ENCODE data around the gene TMPRSS11F. TPM values are rescaled to one million over a fixed set of nuclear protein-coding genes. Genes with fewer than 3 reads are reported as not detected.

Gene TMPRSS11F
- total RNA-seq, 1 donor from 2014 or later, result 0.27 TPM

DNA sequence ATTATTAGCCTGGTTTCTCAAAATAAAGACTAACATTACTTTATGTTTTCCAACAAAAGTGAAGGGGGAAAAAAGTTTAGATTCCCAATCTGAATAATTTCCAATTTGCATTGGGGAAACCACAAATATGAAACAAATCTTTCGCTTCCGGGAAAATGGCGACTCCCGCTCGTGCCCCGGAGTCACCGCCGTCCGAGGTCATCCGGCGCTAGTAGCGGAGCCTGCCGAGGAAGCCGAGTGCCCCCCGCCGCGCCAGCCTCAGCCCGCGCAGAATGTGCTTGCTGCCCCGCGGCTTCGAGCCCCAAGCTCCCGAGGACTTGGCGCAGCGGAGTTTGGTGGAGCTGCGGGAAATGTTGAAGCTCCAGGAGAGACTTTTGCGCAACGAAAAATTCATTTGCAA lies 91.4 kb downstream of the TMPRSS11F start:
- Mint-ChIP-seq H3K27me3 (ENCODE audit: low read depth, unreplicated experiment) (no peaks in the 10 kb centered on the region), H3K9me3 (ENCODE audit: unreplicated experiment) (no peaks in the 10 kb centered on the region), H3K36me3 (ENCODE audit: low read depth, unreplicated experiment) (no peaks in the 10 kb centered on the region), H3K4me1 (ENCODE audit: low read depth, unreplicated experiment) (no peaks in the 10 kb centered on the region), H3K27ac (ENCODE audit: unreplicated experiment) (no peak overlapping the region), H3K4me3 (ENCODE audit: unreplicated experiment) (no peak overlapping the region)
- H2AFZ ChIP-seq (ENCODE audit: low read depth, low read length), result no peak overlapping the region
- H3K9me3 ChIP-seq (ENCODE audit: insufficient read depth, low read depth, low read length), result no peaks in the 10 kb centered on the region
- H3K79me2 ChIP-seq (ENCODE audit: insufficient read depth, low read length), result no peaks in the 10 kb centered on the region
- H3K4me3 ChIP-seq (ENCODE audit: insufficient read depth, low read depth, low read length), result no peak overlapping the region
- H3K9ac ChIP-seq (ENCODE audit: low read length), result no peak overlapping the region
- no peaks in the 10 kb centered on the region for H4K20me1 ChIP-seq (ENCODE audit: insufficient read depth, low read length)
- H3K4me1 ChIP-seq (ENCODE audit: insufficient read depth, low read length), result no peaks in the 10 kb centered on the region
- H3K4me2 ChIP-seq (ENCODE audit: low read length), result no peak overlapping the region
- H3K36me3 ChIP-seq (ENCODE audit: insufficient read depth, low read length), result no peaks in the 10 kb centered on the region
- no peak for DNase-seq (ENCODE audit: low read depth)
- H3K27ac ChIP-seq (ENCODE audit: low read depth, low read length), result no peak overlapping the region
- no peaks in the 10 kb centered on the region for H3K27me3 ChIP-seq (ENCODE audit: insufficient read depth, low read length)
- TF ChIP-seq, protein P1, sequence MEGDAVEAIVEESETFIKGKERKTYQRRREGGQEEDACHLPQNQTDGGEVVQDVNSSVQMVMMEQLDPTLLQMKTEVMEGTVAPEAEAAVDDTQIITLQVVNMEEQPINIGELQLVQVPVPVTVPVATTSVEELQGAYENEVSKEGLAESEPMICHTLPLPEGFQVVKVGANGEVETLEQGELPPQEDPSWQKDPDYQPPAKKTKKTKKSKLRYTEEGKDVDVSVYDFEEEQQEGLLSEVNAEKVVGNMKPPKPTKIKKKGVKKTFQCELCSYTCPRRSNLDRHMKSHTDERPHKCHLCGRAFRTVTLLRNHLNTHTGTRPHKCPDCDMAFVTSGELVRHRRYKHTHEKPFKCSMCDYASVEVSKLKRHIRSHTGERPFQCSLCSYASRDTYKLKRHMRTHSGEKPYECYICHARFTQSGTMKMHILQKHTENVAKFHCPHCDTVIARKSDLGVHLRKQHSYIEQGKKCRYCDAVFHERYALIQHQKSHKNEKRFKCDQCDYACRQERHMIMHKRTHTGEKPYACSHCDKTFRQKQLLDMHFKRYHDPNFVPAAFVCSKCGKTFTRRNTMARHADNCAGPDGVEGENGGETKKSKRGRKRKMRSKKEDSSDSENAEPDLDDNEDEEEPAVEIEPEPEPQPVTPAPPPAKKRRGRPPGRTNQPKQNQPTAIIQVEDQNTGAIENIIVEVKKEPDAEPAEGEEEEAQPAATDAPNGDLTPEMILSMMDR (IDR thresholded peaks at IDR 0.05; ENCODE audit: insufficient read depth, low read depth, low read length), result no peak
- no peak for TF ChIP-seq EZH2 (IDR thresholded peaks at IDR 0.05; ENCODE audit: insufficient read depth, low read length)
- FAIRE-seq, result no peak

DNA sequence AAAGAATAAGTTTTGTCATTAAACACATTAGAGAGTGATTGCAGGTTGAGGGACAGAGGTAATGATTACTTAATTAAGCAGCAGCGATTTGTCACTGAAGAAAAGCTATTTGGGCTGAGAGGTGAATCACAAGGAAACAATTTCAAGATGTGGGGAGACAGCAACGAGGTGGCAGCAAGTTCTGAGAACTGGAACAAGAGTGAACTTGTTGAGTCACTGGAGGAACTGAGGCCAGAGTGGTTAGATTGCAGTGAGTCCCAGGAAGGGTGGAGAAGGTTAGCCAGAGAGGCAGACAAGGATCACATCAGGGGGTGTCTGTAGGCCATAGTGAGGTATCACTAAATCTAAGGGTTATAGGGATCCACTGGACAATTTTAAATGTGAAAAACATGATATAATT lies 108.5 kb downstream of the TMPRSS11F start:
- no peaks in the 10 kb centered on the region for H3K36me3 Mint-ChIP-seq (ENCODE audit: low read depth, unreplicated experiment)

DNA sequence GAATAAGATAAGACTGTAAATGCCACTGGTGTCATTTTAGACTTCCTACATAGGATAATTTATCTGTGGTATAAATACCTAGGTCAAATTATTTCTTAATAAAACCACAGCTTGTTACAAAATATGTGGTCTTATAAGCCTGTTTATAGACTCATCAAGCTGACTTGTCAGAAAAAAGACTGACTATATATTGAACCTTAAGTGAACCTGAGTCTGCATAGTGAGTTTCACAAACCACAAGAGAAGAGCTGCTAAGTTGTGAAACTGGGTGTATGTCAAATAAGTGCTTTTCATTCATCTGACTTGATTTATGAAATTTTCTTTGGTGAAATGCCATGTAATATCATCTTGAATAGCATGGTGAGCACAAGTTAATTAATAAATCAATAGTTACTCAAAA lies 118.0 kb downstream of the TMPRSS11F start:
- H3K36me3 Mint-ChIP-seq (ENCODE audit: low read depth, unreplicated experiment), result no peaks in the 10 kb centered on the region
- H3K79me2 ChIP-seq (ENCODE audit: insufficient read depth, low read length), result no peaks in the 10 kb centered on the region
- FAIRE-seq (no peak), DNase-seq (ENCODE audit: low read depth) (peak; percentile 33)
- no peaks in the 10 kb centered on the region for H3K27me3 ChIP-seq (ENCODE audit: insufficient read depth, low read length)
- H3K4me3 ChIP-seq (ENCODE audit: insufficient read depth, low read depth, low read length), result no peak overlapping the region
- no peak overlapping the region for H3K27ac ChIP-seq (ENCODE audit: low read depth, low read length)
- H3K27me3 Mint-ChIP-seq (ENCODE audit: low read depth, unreplicated experiment), result no peaks in the 10 kb centered on the region
- no peaks in the 10 kb centered on the region for H4K20me1 ChIP-seq (ENCODE audit: insufficient read depth, low read length)
- no peak overlapping the region for H3K4me3 Mint-ChIP-seq (ENCODE audit: unreplicated experiment)
- H3K4me1 ChIP-seq (ENCODE audit: insufficient read depth, low read length), result no peaks in the 10 kb centered on the region
- TF ChIP-seq, protein P1 (IDR thresholded peaks at IDR 0.05; ENCODE audit: insufficient read depth, low read depth, low read length), result no peak
- TF ChIP-seq EZH2 (IDR thresholded peaks at IDR 0.05; ENCODE audit: insufficient read depth, low read length), result no peak
- no peak overlapping the region for H2AFZ ChIP-seq (ENCODE audit: low read depth, low read length)
- no peaks in the 10 kb centered on the region for H3K36me3 ChIP-seq (ENCODE audit: insufficient read depth, low read length)
- no peak overlapping the region for H3K27ac Mint-ChIP-seq (ENCODE audit: unreplicated experiment)
- no peaks in the 10 kb centered on the region for H3K9me3 Mint-ChIP-seq (ENCODE audit: unreplicated experiment)
- no peaks in the 10 kb centered on the region for H3K4me1 Mint-ChIP-seq (ENCODE audit: low read depth, unreplicated experiment)
- H3K9me3 ChIP-seq (ENCODE audit: insufficient read depth, low read depth, low read length), result no peaks in the 10 kb centered on the region
- H3K4me2 ChIP-seq (ENCODE audit: low read length), result no peak overlapping the region
- no peak overlapping the region for H3K9ac ChIP-seq (ENCODE audit: low read length)

More for the DNA sequence above, 108.5 kb downstream of the TMPRSS11F start:
- H2AFZ ChIP-seq (ENCODE audit: low read depth, low read length), result no peak overlapping the region
- Mint-ChIP-seq H3K27me3 (ENCODE audit: low read depth, unreplicated experiment) (no peaks in the 10 kb centered on the region), H3K9me3 (ENCODE audit: unreplicated experiment) (peaks cover 2% of the 10 kb centered on the region), H3K27ac (ENCODE audit: unreplicated experiment) (peak overlapping the region; percentile 35), H3K4me1 (ENCODE audit: low read depth, unreplicated experiment) (peaks cover 8% of the 10 kb centered on the region), H3K4me3 (ENCODE audit: unreplicated experiment) (no peak overlapping the region)
- H3K27me3 ChIP-seq (ENCODE audit: insufficient read depth, low read length), result no peaks in the 10 kb centered on the region
- H3K79me2 ChIP-seq (ENCODE audit: insufficient read depth, low read length), result no peaks in the 10 kb centered on the region
- peak overlapping the region; percentile 14 for H3K4me2 ChIP-seq (ENCODE audit: low read length)
- H3K9me3 ChIP-seq (ENCODE audit: insufficient read depth, low read depth, low read length), result no peaks in the 10 kb centered on the region
- no peak for FAIRE-seq
- peak; percentile 83 for DNase-seq (ENCODE audit: low read depth)
- H3K27ac ChIP-seq (ENCODE audit: low read depth, low read length), result no peak overlapping the region
- H3K4me1 ChIP-seq (ENCODE audit: insufficient read depth, low read length), result no peaks in the 10 kb centered on the region
- no peak for TF ChIP-seq EZH2 (IDR thresholded peaks at IDR 0.05; ENCODE audit: insufficient read depth, low read length)
- TF ChIP-seq, protein P1 (IDR thresholded peaks at IDR 0.05; ENCODE audit: insufficient read depth, low read depth, low read length), result no peak
- no peak overlapping the region for H3K9ac ChIP-seq (ENCODE audit: low read length)
- H3K4me3 ChIP-seq (ENCODE audit: insufficient read depth, low read depth, low read length), result no peak overlapping the region
- no peaks in the 10 kb centered on the region for H4K20me1 ChIP-seq (ENCODE audit: insufficient read depth, low read length)
- H3K36me3 ChIP-seq (ENCODE audit: insufficient read depth, low read length), result no peaks in the 10 kb centered on the region

Other genes with a start within 250 kb of the TMPRSS11F start
- gene TMPRSS11D, start 245.9 kb downstream of the TMPRSS11F start, total RNA-seq, result not detected in 2 replicates
- gene TMPRSS11A, start 166.4 kb downstream of the TMPRSS11F start, total RNA-seq, result not detected in 2 replicates
- 0.22 and 0.27 TPM in 2 replicates for gene TMPRSS11B, start 115.8 kb upstream of the TMPRSS11F start, total RNA-seq
- 87.3 and 95.9 TPM in 2 replicates for gene YTHDC1, start 220.2 kb upstream of the TMPRSS11F start, total RNA-seq